Activated CD4-positive, alpha-beta T cell treated with anti-CD3 and anti-CD28 coated beads, Interleukin-2, amount 50 U/mL, for 4 hours (primary cell): ENCODE data around the gene MYOT.

Experiments
- DNase-seq, 2 experiments: peaks; one replicate each; pipeline ENCODE4 v3.0.0-alpha.2; 2020

Gene MYOT

GRCh38 chr5:137902408-137903133 is 34.9 kb downstream of the MYOT start:
- DNase-seq = no peak

- no peak for DNase-seq
Observed at GRCh38 chr5:137914758-137915157, 47.1 kb downstream of the MYOT start.

GRCh38 chr5:137916923-137917322 is 49.3 kb downstream of the MYOT start:
- no peak for DNase-seq

GRCh38 chr5:137921931-137922330 is 54.3 kb downstream of the MYOT start:
- no peak for DNase-seq

GRCh38 chr5:137923856-137924255 is 56.2 kb downstream of the MYOT start:
- DNase-seq = no peak

GRCh38 chr5:137932800-137933199 is 65.1 kb downstream of the MYOT start:
- DNase-seq = no peak

GRCh38 chr5:137933491-137933911 is 65.8 kb downstream of the MYOT start:
- no peak for DNase-seq

GRCh38 chr5:137935190-137935589 is 67.5 kb downstream of the MYOT start:
- no peak for DNase-seq

GRCh38 chr5:137935694-137936093 is 68.0 kb downstream of the MYOT start:
- DNase-seq = no peak
